GF-D8 (cell line): ENCODE measurements around the gene RBFOX1.
"Not testable (repeated sequence)": the region's sequence is repeated elsewhere in the genome, so short reads cannot be mapped to it uniquely, and the experiment has no call there.

Source experiments
- DNase-seq: peaks from one replicate; lab custom pipeline; 2025; lab: John Stamatoyannopoulos, UW

RBFOX1 gene

DNA sequence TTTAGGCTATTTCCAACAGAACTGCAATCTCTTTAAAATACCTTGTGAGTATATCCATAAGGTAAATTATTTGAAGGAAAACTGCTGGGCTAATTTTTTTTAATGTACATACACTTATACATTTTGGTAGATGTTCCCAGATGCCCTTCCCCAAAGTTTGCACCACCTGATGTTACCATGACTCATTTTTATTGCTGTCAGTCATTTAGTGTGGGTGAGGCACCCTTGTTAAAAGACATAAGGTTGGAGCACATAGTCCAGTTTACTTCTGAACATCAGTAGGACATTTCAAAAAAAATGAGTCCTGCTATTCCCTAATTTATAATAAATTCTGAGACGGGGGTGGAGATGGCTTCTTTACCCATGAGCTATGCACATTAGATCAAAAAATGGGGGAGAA lies 138.6 kb downstream of the RBFOX1 start:
- no peak for DNase-seq

DNA sequence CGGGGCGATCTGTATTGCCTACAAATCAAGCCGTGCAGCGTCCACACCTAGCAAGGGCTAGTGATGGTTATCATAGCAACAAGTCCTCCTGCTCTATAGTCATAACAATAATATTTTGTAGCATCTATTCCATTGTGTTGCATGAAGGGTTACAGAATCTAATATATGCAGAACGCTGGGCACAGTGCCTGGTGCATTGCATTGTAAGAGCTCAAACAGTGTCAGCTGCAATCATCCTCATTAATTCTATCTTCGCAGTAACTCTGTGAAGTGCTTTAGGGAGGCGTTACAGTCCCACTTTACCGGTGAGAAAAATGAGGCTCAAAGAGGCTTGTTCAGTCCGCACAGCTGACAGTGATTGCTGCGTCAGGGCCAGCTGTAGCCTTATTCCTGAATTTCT lies 149.4 kb downstream of the RBFOX1 start:
- DNase-seq: no peak

DNA sequence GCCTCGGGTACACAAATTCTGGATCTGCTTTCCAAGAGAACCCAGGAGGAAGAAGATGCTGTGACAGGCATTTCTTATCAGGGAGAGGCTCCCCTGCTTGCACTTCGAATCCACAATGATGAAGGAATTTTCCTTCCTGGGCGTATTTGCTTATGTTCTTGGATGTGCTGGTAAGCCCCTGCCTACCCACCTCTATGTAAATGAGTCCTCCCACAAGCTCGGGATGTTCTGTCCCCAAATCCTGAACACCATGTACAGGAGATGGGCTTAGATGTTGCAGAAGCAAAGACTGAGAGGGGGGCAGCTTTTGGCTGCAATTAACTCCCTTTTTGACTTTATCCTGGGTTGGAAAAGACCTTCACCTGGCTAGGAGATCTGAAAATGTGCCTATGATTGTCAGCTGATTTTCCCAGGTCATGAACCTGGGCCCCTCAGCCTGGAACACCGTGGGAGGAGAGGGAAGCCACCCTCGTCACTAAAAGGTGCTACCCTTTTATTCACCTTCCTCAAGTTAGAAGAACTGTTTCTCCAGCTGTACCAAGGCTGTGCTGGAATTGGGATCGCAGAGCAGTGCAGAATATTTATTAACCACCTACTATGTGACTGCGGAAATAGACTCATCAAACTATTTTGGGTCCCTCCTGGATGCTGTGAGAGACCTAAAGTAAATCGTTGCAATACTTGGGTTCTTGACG lies 150.1 kb downstream of the RBFOX1 start:
- no peak for DNase-seq

DNA sequence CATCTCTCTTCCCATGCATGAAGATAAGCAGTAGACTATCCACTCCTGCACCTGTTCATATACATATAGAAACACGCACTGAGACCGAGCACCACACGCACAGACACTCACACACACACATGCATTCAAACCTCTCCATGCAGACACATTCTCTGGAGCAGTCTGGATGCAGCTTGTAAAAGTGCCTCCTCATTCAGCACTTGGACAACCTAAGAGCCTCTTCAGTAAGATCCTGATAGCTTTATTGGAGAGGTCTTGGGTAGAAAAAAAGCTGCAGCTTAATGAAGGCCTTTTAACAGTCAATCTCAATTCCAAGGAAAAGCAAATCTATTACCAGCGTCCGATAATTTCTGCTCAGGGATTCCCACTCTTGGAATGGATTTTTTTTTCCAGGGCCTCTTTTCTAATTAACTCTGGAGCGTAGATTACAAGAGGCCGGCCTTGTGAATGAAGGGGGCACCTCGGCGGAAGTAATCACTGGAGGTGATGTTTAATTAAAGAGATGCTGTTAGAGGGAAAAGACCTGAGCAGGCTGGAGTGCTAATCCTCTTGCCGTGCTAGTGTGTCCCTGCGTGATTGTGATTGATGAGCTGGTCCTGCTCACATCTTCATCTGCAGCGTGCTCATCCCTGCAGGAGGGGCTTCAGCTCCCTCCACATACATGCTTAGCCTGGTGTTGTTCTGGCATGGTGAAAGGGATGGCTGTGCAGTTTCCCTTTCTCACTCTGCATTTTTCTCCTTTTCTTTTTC lies 155.1 kb downstream of the RBFOX1 start:
- DNase-seq: no peak

DNA sequence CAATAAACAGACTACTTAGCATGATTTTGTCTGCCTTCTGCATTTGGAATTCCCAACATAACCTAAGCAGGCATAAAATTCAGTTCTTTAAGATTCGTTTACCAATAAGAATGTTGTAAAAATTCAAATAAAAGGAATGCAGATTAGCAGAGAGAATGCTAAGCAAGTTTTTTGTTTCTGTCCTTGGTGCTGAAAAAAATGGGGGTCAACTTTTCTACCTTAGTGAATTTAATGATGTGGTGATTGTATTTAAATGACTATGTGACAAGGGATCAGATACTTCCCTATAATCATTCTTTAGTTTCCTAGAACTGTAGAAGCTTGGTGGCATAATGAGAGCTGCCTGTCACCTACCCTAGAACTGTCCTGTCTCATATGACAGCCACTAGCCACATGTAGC lies 159.5 kb downstream of the RBFOX1 start:
- DNase-seq: no peak

DNA sequence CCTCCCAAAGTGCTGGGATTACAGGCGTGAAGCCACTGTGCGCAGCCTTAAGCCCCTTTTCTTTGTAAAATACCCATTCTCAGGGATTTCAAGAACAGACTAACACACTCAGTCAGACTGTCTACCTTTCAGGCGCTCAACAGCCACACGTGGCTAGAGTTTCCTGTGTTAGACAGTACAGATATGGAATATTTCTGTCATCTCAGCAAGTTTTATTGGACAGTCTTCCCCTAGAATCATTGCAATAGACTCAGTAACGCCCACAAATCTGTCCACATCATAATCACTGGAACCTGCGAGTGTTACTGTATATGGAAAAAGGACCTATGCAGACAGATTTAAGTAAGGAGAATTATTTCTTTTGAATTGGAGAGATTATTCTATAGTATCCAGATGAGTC lies 160.5 kb downstream of the RBFOX1 start:
- DNase-seq: no peak

DNA sequence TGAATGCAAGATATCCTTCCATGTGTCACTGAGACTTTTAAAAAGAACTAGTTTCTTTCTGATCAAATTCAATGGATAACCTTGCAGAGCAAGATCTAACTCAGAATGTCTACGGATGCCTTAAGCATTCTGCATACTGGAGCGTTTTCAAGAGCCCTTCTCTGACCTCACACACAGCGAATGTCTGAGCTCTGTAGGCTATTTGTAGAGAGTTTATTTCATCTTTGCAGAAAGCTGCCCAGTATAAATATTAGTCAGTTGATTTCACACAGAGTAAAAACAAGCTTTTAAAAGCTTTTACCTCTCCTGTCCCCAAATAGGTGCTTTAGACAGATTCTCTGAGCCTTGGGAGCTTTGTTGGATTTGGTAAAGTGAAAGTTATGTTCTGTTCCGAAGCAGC lies 165.0 kb downstream of the RBFOX1 start:
- DNase-seq: no peak

DNA sequence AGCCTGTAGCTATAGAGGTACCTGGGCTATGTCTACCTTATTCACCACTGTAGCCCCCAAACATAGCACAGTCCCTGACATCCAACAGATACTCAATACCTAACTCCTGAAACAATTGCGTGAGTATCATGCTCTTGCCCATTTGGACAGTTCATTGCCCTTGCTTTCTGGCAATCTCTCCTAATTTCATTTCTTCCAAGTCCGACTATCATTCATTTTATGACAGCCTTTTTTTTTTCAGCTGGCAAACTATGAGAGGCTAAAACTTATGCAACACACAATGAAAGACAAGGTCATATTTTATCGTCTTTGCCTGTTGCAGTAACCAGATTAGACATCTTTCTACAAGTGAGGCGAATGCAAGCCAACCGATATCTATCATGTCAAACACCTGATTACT lies 169.2 kb downstream of the RBFOX1 start:
- DNase-seq: no peak

DNA sequence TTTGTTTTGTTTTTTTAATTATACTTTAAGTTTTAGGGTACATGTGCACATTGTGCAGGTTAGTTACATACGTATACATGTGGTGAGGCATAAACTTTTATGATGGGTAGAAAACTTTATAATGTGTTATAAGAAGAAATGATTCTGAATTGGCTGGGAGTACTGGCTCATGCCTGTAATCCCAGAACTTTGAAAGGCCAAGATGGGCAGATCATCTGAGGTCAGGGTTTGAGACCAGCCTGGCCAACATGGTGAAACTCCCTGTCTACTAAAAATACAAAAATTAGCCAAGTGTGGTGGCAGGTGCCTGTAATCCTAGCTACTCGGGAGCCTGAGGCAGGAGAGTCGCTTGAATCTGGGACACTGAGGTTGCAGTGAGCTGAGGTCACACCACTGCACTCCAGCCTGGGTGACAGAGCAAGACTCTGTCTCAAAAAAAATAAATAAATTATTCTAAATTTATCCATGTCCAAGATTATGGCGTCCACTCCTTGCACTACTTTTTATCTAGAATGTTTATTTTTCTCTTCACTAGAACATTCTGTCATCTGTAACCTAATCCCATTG lies 170.0 kb downstream of the RBFOX1 start:
- DNase-seq: not testable (repeated sequence)

DNA sequence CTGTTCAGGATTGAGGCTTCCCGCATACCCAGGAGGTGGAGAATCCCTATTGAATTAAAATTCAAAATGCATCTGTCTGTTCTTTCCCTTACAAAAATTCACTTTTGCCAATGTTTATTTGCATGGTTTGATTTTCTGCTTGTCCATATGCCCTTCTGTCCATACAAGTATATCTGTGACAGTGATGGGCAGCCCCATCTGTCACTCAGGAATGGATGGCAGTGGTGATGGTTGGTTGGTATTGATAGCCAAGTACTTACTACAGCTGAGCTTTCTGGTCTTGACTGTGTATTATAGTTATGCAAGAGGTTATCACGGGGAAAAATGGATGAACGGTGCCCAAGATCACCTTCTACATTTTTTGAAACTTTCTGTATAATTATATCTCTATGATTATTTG lies 171.0 kb downstream of the RBFOX1 start:
- DNase-seq: no peak

DNA sequence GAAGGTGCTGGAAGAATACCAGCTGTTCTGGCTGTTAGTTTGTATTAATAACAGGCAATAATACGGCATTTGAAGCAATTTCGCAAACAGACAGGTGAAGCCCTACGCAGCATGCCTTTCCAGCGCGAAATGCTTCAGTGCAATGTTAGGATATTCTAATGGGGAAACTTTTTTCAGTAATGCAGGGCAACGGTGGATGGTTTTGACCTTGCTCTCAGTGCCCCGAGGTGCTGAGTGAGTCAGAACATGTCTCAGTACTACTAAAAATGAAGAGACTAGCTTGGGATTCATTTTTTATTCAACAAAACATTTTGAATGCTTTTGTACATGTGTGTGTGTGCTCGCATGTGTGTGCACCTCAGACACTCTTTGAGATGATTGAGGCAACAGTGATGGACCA lies 172.2 kb downstream of the RBFOX1 start:
- no peak for DNase-seq

DNA sequence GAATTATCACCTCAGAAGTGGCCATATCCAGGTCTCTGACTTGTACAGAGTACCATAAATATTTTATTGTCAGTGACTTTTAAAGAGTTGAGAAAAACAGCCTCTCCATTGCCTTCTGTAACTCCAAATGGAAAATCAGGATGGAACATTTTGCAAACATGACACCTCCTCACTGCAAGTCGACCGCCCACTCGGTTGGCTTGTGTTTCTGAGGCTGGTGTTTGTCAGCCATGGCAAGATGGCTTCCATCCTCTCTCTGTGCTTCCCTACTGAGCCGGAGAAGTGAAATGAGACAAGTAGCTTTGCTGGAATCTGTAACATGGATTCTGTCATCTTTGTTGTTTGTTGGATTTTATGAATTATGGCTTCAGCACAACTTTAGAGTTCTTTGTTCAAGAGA lies 172.8 kb downstream of the RBFOX1 start:
- DNase-seq: no peak

DNA sequence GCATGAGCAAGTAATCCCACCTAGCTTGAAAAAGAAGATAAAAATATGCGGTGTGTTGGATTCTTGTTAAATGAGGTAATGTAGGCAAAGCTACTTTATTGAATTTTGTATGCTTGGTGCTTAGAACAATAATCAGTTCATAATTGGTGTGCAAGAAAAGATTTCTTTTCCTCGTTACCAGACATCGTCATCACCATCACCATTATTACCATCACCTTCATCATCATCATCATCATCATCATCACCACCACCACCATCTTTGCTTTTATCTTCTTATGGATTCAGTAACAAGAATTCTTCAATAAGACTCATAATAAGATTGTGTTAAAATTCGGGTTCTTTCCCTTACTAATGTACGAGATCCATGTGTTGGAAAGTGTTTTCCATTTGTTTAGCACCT lies 173.7 kb downstream of the RBFOX1 start:
- no peak for DNase-seq

DNA sequence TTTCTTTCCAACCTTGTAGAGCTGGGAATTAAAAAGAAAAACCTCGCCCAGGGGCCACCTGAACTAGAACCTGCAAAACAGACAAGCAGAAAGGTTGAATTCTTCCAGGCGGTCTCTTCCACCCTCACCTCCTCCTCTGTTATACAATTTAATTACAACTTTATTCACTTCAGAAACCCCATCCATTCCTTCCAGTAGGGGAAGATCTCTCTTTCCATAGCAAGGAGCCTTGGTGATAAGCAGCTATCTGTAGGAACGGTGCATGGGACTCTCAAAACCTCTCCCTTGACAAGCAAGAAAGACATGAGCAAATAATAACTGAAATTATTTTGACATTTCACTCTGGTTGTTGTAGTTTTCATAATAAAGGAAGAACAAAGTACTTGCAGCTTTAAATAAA lies 176.0 kb downstream of the RBFOX1 start:
- no peak for DNase-seq

DNA sequence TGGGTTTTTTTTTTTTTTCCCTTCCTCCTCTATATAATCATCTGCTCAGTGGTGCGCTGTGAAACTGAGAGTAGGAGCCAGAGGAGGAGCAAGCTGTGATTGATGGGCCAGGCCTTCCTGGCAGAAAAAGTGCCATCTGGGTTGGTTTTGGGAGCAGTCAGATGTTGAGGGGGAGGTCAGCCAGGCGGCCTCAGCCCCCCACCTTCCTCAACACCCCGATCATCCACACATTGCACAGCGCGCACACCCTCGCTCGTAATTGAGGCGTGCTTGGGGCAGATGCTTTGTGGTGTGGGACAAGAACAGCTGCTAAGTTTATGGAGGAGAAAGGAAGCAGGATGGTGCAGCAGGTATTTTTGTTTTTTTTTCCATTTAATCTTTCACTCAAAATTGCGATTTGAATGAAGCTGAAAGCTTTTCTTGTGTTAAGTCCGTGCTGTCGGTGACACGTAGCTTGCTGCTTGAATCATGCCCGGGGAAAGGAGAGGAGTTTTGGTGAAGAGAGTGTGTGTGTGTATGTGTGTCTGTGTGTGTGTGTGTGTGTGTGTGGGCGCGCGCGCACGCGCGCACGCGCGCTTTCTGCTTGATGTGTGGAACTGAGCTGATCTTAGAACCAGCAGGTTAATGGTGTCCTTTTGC lies 177.4 kb downstream of the RBFOX1 start:
- no peak for DNase-seq

DNA sequence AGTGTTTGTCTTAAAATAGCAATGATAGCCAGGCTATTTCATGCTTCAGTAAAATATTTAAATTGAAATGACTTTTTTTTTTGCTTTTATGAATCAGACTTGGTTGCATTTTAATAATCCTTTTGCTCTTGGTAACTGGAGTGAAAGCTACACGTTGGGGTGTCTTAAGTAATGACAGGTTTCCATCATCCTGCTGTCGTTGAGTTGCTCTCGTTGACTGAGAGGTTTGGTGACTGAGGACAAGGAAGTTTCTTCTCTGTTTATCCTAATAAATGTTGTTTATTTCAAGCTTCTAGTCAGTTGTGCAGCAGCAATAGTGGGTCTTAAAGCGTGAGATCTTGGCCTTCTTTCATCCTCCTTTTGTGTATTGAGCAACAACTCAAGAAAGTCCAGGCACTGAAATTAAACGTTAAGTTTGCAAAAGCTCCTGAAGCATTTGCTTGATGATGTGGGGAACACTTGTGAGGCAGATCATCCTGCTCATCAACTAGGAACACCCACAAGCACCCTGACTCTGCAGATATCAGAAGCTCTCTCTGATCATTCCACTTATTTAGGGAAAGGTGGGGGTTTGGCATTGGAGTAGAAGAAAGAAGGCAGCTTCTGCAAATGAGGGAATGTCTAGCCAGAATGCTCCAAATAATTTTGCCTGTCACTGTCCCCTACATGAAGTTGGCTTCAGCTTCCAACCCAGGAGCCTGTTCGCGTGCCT lies 179.1 kb downstream of the RBFOX1 start:
- DNase-seq: no peak

DNA sequence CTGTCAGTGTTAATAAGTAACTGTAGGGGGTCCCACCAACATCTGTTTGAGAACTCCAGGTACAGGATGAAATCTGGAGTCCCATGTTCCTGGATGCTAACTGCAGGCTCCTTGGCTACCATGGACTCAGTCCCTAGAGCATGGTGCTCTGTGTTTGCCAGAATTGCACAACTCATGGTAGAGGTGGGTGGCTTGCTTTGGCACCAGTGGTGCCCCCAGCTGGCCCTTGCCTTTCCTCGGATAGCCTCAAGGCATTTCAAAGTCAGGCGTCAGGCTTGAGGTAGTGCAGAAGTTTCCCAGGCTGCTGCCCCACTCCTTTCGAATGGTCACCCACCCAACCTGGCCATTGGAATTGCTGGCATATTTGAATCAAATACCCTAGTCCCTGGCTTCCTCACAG lies 179.9 kb downstream of the RBFOX1 start:
- DNase-seq: no peak

DNA sequence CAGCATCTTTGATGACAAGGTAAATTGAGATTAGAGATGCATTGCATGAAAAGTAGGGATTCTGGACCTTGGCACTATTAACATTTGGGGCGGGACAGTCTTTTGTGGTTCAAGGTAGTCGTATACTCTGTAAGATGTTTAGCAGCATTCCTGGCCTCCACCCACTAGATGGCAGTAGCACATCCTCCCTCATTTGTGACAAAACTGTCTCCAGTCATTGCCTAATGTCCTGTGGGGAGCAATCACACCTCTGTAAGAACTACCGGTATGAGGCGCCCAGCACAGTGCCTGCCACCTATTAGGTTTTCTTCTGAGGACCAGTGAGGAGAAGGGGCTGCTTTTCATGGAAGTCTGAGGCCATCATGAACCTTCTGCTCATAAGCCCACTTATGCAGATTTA lies 180.8 kb downstream of the RBFOX1 start:
- no peak for DNase-seq

DNA sequence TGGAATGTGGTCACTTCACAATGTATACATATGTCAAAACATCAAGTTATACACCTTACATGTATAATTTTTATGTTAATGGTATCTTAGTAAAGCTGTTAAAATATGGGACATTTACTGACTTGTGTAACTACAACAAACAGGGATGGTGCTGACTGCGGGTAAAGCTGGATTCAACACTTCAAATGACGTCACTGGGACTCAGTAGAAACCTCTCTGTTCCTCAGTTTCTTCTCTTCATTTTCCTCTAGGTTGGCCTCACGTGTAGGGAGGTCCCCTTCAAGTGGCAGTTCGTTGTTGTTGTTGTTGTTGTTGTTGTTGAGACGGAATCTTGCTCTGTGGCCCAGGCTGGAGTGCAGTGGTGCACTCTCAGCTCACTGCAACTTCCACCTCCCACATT lies 182.9 kb downstream of the RBFOX1 start:
- no peak for DNase-seq

DNA sequence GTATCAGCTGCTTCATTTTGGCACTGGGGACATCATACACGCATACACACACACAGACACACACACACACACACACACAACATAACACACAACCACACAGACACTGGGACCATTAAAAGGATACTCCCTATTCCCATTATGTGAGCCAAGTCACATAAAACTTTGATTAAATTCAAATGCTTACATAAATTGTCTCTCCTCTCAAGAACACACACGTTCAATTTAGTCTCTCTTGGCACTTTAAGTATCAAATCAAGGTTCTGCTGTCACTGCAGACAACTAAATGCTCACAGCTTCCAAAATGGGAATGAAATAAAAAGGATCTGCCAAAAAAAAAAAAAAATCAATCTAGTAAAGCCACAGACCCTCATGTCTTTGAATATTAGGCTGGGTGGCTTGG lies 184.9 kb downstream of the RBFOX1 start:
- no peak for DNase-seq

DNA sequence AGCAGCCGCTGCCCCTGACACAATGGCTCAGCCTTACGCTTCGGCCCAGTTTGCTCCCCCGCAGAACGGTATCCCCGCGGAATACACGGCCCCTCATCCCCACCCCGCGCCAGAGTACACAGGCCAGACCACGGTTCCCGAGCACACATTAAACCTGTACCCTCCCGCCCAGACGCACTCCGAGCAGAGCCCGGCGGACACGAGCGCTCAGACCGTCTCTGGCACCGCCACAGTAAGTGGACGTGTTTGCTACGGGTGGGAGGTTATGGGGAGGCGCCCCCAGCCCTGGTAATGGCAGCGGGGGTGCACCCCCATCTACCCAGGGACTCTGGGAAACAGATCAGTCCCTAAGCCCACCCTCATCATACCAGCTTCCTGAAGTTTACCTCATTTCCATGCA lies 185.5 kb downstream of the RBFOX1 start:
- DNase-seq: no peak

DNA sequence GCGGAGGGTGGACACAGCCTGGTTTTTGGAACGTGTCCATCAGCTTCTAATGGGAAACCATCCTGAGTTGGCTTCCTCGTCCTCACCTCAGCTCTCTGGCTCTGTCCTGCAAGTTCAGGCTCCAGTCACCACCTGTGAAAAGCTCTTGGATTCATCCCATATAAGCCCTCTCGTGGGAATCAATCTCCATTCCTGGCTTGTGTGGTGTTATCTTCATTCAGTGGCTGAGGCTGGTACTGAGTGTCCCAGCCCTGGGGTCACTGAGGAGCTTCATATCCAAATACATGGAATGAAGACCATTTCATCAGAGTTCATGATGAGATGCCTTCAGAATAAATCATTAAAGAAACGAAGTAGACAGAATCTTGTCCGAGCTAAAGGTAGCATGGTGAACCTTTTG lies 189.2 kb downstream of the RBFOX1 start:
- DNase-seq: no peak
